ENCODE measurements around the gene PHKA1.
"Not testable (repeated sequence)": the region's sequence is repeated elsewhere in the genome, so short reads cannot be mapped to it uniquely, and the experiment has no call there.

Gene PHKA1
- 1.4 to 9.4 (median 3.1) reads per million in 18 experiments for total RNA-seq

GRCh38 chrX:72713599-72714477 is at the start of gene PHKA1:
TSS of gene PHKA1 (minus strand) at chrX:72714306. CDS start at chrX:72713880, 426 bp downstream.
- DNase-seq: peak in 1 of 2 donors; percentile 32

- DNase-seq: not testable (repeated sequence)
Observed at GRCh38 chrX:72760454-72760853, 46.3 kb upstream of the PHKA1 start.

- DNase-seq: not testable (repeated sequence)
Observed at GRCh38 chrX:72748545-72748944, 34.4 kb upstream of the PHKA1 start.

GRCh38 chrX:72745546-72745945 is 31.4 kb upstream of the PHKA1 start:
- DNase-seq: not testable (repeated sequence)

GRCh38 chrX:72735561-72735960 is 21.5 kb upstream of the PHKA1 start:
- no peak for DNase-seq

- not testable (repeated sequence) for DNase-seq
Observed at GRCh38 chrX:72733636-72734035, 19.5 kb upstream of the PHKA1 start.

- DNase-seq: no peak
Observed at GRCh38 chrX:72727846-72728245, 13.7 kb upstream of the PHKA1 start.

- no peak for DNase-seq
Observed at GRCh38 chrX:72716766-72717165, 2.7 kb upstream of the PHKA1 start.

- no peak for DNase-seq
Observed at GRCh38 chrX:72715546-72715945, 1.4 kb upstream of the PHKA1 start.

GRCh38 chrX:72714478-72714916 is 391 bp upstream of the PHKA1 start:
- peak; percentile 27 to 51 for DNase-seq

GRCh38 chrX:72713130-72713529 is 976 bp downstream of the PHKA1 start:
- DNase-seq: no peak

GRCh38 chrX:72712094-72712755 is 1.9 kb downstream of the PHKA1 start:
- peak; percentile 8 to 59 for DNase-seq

- no peak for DNase-seq
Observed at GRCh38 chrX:72705814-72706213, 8.3 kb downstream of the PHKA1 start.

GRCh38 chrX:72705111-72705510 is 9.0 kb downstream of the PHKA1 start:
- DNase-seq: no peak

GRCh38 chrX:72694170-72694569 is 19.9 kb downstream of the PHKA1 start:
- no peak for DNase-seq

GRCh38 chrX:72693477-72693876 is 20.6 kb downstream of the PHKA1 start:
- DNase-seq: no peak

GRCh38 chrX:72687396-72687795 is 26.7 kb downstream of the PHKA1 start:
- DNase-seq: no peak

GRCh38 chrX:72685810-72686456 is 28.2 kb downstream of the PHKA1 start:
- DNase-seq: no peak

GRCh38 chrX:72685018-72685417 is 29.1 kb downstream of the PHKA1 start:
- no peak for DNase-seq

- DNase-seq: no peak
Observed at GRCh38 chrX:72683631-72684030, 30.5 kb downstream of the PHKA1 start.

- DNase-seq: no peak
Observed at GRCh38 chrX:72676465-72676864, 37.6 kb downstream of the PHKA1 start.

GRCh38 chrX:72673951-72674350 is 40.2 kb downstream of the PHKA1 start:
- DNase-seq: not testable (repeated sequence)

GRCh38 chrX:72669508-72669907 is 44.6 kb downstream of the PHKA1 start:
- DNase-seq: not testable (repeated sequence)

All from inflammatory macrophage (primary cell).